GM23338 (cell line): ENCODE results near the gene TRIP10. TPM values are rescaled to one million over a fixed set of nuclear protein-coding genes. Genes with fewer than 3 reads are reported as not detected.

Experiments used
- ATAC-seq: fragments of 200-7000 bp; cut with Tn5 transposase; 3 replicates; pipeline ENCODE4 v1.9.1; 2020
- DNase-seq: peaks from one replicate; pipeline ENCODE4 v3.0.0-alpha.2; 2015; ENCODE audit warnings: low spot score
- H2AFZ ChIP-seq: fragments of 200-600 bp; sonication (generic); 2 replicates; pipeline ENCODE4 v1.8.0; 2016; ENCODE audit warnings: antibody characterized with exemption, mild to moderate bottlenecking, moderate library complexity
- H3F3A ChIP-seq: fragments of 200-600 bp; sonication (generic); replicated peaks from 2 replicates; pipeline ENCODE4 v1.8.0; 2017; ENCODE audit warnings: antibody characterized with exemption, mixed run types, low read depth
- H3K27ac ChIP-seq: fragments of 200-600 bp; sonication (generic); 2 replicates; pipeline ENCODE4 v1.6.1; 2016; ENCODE audit warnings: low read depth
- H3K27me3 ChIP-seq: fragments of 200-600 bp; sonication (generic); 2 replicates; pipeline ENCODE4 v1.8.0; 2016; ENCODE audit warnings: mild to moderate bottlenecking, mixed run types, moderate library complexity; ENCODE audit not compliant: insufficient read depth
- H3K36me3 ChIP-seq: fragments of 200-600 bp; sonication (generic); 2 replicates; pipeline ENCODE4 v1.8.0; 2016; ENCODE audit warnings: mild to moderate bottlenecking; ENCODE audit not compliant: insufficient read depth
- H3K4me1 ChIP-seq: fragments of 200-600 bp; sonication (generic); 2 replicates; pipeline ENCODE4 v1.8.0; 2016; ENCODE audit warnings: mild to moderate bottlenecking, moderate library complexity; ENCODE audit not compliant: insufficient read depth
- H3K4me2 ChIP-seq: fragments of 200-600 bp; sonication (generic); 2 replicates; pipeline ENCODE4 v1.7.1; 2017; ENCODE audit warnings: mixed run types
- H3K4me3 ChIP-seq: fragments of 200-600 bp; sonication (generic); 2 replicates; pipeline ENCODE4 v1.6.1; 2016; ENCODE audit warnings: mixed run types
- H3K79me2 ChIP-seq: fragments of 200-600 bp; sonication (generic); replicated peaks from 2 replicates; pipeline ENCODE4 v1.8.0; 2017; ENCODE audit warnings: mild to moderate bottlenecking; ENCODE audit not compliant: insufficient read depth
- H3K9me2 ChIP-seq: fragments of 200-600 bp; sonication (generic); 2 replicates; pipeline ENCODE4 v1.8.0; 2017; ENCODE audit not compliant: insufficient read depth
- H4K20me1 ChIP-seq: fragments of 200-600 bp; sonication (generic); replicated peaks from 2 replicates; pipeline ENCODE4 v1.8.0; 2017; ENCODE audit warnings: mild to moderate bottlenecking; ENCODE audit not compliant: insufficient read depth
- H3K27ac Mint-ChIP-seq: 2 replicates; pipeline ENCODE4 v1.8.0; 2020; ENCODE audit warnings: inconsistent platforms, mild to moderate bottlenecking, moderate library complexity, mixed read lengths
- H3K27me3 Mint-ChIP-seq: 3 replicates; pipeline ENCODE4 v1.8.0; 2022; ENCODE audit warnings: low read depth, mild to moderate bottlenecking, moderate library complexity, mixed read lengths, inconsistent platforms; ENCODE audit not compliant: insufficient read depth, poor library complexity
- H3K36me3 Mint-ChIP-seq: 3 replicates; pipeline ENCODE4 v1.8.0; 2021; ENCODE audit warnings: low read depth, mild to moderate bottlenecking, inconsistent platforms, moderate library complexity, mixed read lengths
- H3K4me1 Mint-ChIP-seq: 3 replicates; pipeline ENCODE4 v1.8.0; 2020; ENCODE audit warnings: mild to moderate bottlenecking, inconsistent platforms, mixed read lengths
- H3K4me3 Mint-ChIP-seq: 3 replicates; pipeline ENCODE4 v1.8.0; 2021; ENCODE audit warnings: moderate library complexity, mild to moderate bottlenecking, inconsistent platforms, mixed read lengths
- H3K9me3 Mint-ChIP-seq: 3 replicates; pipeline ENCODE4 v1.8.0; 2020; ENCODE audit warnings: moderate library complexity, mild to moderate bottlenecking, inconsistent platforms, mixed read lengths
- CREB1 ChIP-seq: fragments of 250-450 bp; sonication (Bioruptor Pico); IDR thresholded peaks from 2 replicates; pipeline ENCODE4 v1.5.0; 2020; ENCODE audit warnings: low read depth, mild to moderate bottlenecking, moderate library complexity
- EZH2 ChIP-seq: fragments of 200-600 bp; sonication (generic); IDR thresholded peaks from one replicate; pipeline ENCODE4 v1.8.0; 2017; ENCODE audit warnings: antibody characterized with exemption, mild to moderate bottlenecking, low read depth; ENCODE audit not compliant: unreplicated experiment
- EZH2phosphoT487 ChIP-seq: fragments of 200-600 bp; sonication (generic); IDR thresholded peaks from one replicate; pipeline ENCODE4 v1.8.1; 2018; ENCODE audit warnings: antibody characterized with exemption; ENCODE audit not compliant: unreplicated experiment
- JUNB ChIP-seq: IDR thresholded peaks from one replicate; pipeline ENCODE4 v1.6.1; 2016; ENCODE audit warnings: antibody characterized with exemption; ENCODE audit not compliant: unreplicated experiment
- NANOG ChIP-seq: IDR thresholded peaks from 2 replicates; pipeline ENCODE4 v1.6.1; 2016; ENCODE audit warnings: antibody characterized with exemption, borderline replicate concordance
- POLR2AphosphoS5 ChIP-seq: IDR thresholded peaks from 2 replicates; pipeline ENCODE4 v1.6.1; 2016; ENCODE audit warnings: antibody characterized with exemption, low read depth
- STAT1 ChIP-seq: IDR thresholded peaks from one replicate; pipeline ENCODE4 v1.6.1; 2016; ENCODE audit warnings: antibody characterized with exemption; ENCODE audit not compliant: unreplicated experiment
- ZNF114 ChIP-seq: fragments of 250-450 bp; sonication (Bioruptor Pico); IDR thresholded peaks from 2 replicates; pipeline ENCODE4 v1.5.0; 2020; ENCODE audit warnings: mild to moderate bottlenecking, moderate library complexity
- ZNF331 ChIP-seq: fragments of 250-450 bp; sonication (Bioruptor Pico); IDR thresholded peaks from 2 replicates; pipeline ENCODE4 v1.5.0; 2020; ENCODE audit warnings: low read depth, mild to moderate bottlenecking, moderate library complexity
- polyA plus RNA-seq: library from polyadenylated mRNA; unstranded; fragments of >200 nt; fragmentation: Nextera tagmentation; extraction: Ambion mirVana; gene quantifications from 2 replicates; pipeline ENCODE4 v1.2.1, GENCODE V29; 2016
- total RNA-seq: library from RNA; depleted of rRNA; stranded (reverse); fragments of >200 nt; shearing (Covaris generic); gene quantifications from 2 replicates; pipeline ENCODE4 v1.2.3, GENCODE V29; 2014
- TF ChIP-seq, protein P1 (sequence below), 2 experiments: fragments of 200-600 bp in 1 of 2; sonication (generic) in 1 of 2; conservative IDR thresholded peaks; 2 replicates each; pipeline versions ENCODE4 v1.5.1 to v1.6.1; 2016 to 2017; ENCODE audit warnings: antibody characterized with exemption in 2 of 2, low read depth in 2 of 2, mild to moderate bottlenecking in 2 of 2, moderate library complexity in 1 of 2
- TF ChIP-seq, protein P2 (sequence below): IDR thresholded peaks from 2 replicates; pipeline ENCODE4 v1.6.1; 2016; ENCODE audit warnings: antibody characterized with exemption
- TF ChIP-seq, protein P3 (sequence below): IDR thresholded peaks from one replicate; pipeline ENCODE4 v1.6.1; 2018; ENCODE audit warnings: antibody characterized with exemption; ENCODE audit not compliant: unreplicated experiment

The TRIP10 gene
- total and polyA plus RNA-seq, 2 experiments from 2014 or later: 56.8 to 68.5 TPM

DNA sequence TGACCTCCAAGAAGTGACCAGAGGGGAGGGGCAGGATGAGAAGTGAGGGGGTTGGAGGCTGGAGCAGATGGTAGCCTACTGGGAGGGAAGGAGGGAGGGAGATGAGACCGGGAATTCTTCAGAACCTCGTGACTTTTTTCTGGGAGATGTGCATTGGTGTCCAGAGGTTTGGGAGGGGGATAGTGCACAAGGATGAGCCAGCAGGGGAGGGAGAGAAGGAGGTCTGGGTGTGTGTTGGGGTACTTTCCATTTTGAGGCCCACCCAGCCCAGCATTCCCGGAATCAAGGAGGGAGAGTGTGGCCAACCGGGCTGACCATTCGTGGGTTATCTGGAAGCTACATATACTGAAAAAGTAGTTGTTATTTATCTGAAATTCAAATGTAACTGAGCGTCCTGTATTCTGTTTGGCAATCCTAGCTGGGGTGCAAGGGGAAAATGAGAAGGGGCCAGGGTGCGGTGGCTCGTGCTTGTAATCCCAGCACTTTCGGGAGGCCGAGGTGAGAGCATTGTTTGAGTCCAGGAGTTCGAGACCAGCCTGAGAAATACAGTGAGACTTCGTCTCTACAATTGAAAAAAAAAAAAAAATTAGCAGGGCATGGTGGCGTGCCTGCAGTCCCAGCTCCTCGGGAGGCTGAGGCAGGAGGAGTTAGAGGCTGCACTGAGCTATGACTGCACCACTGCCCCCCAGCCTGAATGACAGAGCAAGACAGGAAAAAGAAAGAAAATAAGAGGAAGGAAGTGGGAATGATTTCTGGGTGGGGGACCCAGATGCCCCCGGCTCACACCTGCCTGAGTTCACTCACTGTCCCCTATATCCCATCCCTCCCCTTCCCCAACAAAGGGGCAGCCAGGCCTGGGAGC is 14.6 kb upstream of the TRIP10 start (continued):
- TF ChIP-seq STAT1: no peak
- TF ChIP-seq JUNB: no peak
- TF ChIP-seq, protein P1, sequence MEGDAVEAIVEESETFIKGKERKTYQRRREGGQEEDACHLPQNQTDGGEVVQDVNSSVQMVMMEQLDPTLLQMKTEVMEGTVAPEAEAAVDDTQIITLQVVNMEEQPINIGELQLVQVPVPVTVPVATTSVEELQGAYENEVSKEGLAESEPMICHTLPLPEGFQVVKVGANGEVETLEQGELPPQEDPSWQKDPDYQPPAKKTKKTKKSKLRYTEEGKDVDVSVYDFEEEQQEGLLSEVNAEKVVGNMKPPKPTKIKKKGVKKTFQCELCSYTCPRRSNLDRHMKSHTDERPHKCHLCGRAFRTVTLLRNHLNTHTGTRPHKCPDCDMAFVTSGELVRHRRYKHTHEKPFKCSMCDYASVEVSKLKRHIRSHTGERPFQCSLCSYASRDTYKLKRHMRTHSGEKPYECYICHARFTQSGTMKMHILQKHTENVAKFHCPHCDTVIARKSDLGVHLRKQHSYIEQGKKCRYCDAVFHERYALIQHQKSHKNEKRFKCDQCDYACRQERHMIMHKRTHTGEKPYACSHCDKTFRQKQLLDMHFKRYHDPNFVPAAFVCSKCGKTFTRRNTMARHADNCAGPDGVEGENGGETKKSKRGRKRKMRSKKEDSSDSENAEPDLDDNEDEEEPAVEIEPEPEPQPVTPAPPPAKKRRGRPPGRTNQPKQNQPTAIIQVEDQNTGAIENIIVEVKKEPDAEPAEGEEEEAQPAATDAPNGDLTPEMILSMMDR (conservative IDR thresholded peaks at IDR 0.05; ENCODE audit: low read depth in 2 of 2): no peak

DNA sequence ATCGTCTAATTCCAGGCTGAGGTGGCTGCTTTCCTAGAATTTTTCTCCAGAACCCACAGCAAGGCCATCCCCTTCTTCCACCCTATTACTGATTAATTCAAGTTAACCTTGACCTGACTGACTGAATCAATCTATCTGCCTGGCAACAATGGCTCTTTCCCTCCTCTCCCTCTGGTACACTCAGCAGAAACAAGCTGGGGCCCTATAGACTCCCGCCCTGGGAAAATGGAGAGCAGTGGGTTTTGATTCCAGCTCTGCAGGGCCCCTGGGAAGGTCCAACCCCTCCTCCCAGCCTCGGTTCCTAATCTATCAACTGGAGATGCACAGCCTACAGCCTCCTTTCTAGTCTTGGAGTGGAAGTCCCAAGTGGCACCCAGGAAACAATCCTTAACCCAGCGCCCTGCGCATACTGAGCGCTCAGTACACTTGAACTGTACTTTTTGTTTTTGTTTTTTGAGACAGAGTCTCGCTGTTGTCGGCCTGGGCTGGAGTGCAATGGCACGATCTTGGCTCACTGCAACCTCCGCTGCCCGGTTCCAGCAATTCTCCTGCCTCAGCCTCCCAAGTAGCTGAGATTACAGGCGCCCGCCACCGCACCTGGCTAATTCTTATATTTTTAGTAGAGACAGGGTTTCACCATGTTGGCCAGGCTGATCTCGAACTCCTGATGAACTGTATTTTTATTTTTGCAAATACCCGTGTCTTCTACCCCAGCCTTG is 13.8 kb upstream of the TRIP10 start:
- DNase-seq (no peak), ATAC-seq (no peak)
- TF ChIP-seq CREB1 (CRISPR knock-in tag): no peak
- Histone ChIP-seq H3K79me2 (no peaks in the 10 kb centered on the region), H3K9me2 (no peaks in the 10 kb centered on the region), H2AFZ (no peak overlapping the region), H3K4me2 (no peak overlapping the region), H3K27me3 (no peaks in the 10 kb centered on the region), H3K4me3 (no peak overlapping the region), H3K27ac (no peak overlapping the region), H3K4me1 (peaks cover 18% of the 10 kb centered on the region), H3F3A (no peaks in the 10 kb centered on the region), H3K36me3 (no peaks in the 10 kb centered on the region), H4K20me1 (0 out of 2 replicates have a peak, but pooled peaks cover 2% of the 10 kb centered on the region)
- Mint-ChIP-seq H3K4me1 (peaks cover 6% of the 10 kb centered on the region), H3K27ac (no peak overlapping the region), H3K36me3 (no peaks in the 10 kb centered on the region; the same call in 2 of the 3 replicates), H3K27me3 (peaks cover 7% of the 10 kb centered on the region), H3K9me3 (peaks cover 5% of the 10 kb centered on the region), H3K4me3 (no peak overlapping the region)

DNA sequence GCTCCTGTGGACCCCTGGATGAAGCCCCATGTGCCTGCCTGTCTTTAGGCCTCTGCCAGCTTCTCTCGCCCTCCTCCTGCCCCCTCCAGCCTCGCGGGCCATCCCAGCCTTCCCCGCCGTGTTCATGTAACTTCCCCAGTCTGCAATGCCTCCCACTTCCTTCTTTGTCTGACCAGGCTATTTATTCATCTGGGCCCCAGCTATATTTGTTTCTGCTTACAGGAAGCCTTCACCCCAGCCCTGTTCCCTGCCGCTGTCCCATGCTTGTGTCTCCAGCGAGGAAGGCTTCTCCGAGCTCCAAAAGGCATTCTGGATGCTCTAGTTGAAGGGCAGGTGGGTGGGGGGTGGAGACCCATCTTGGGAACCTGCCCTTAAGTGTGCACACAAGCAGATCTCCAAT is 11.1 kb upstream of the TRIP10 start:
- H3K27me3 Mint-ChIP-seq: peaks cover 5% of the 10 kb centered on the region
- H3K4me3 Mint-ChIP-seq: no peak overlapping the region
- Histone ChIP-seq H3K79me2 (no peaks in the 10 kb centered on the region), H3K9me2 (no peaks in the 10 kb centered on the region), H3F3A (no peaks in the 10 kb centered on the region), H3K27me3 (no peaks in the 10 kb centered on the region), H3K4me1 (peaks cover 15% of the 10 kb centered on the region), H4K20me1 (0 out of 2 replicates have a peak, but pooled peaks cover 2% of the 10 kb centered on the region), H3K36me3 (no peaks in the 10 kb centered on the region), H3K27ac (no peak overlapping the region), H3K4me3 (no peak overlapping the region), H2AFZ (no peak overlapping the region), H3K4me2 (no peak overlapping the region)
- H3K36me3 Mint-ChIP-seq: peaks cover 8% of the 10 kb centered on the region; the same call in 2 of the 3 replicates
- ATAC-seq (no peak), DNase-seq (no peak)
- H3K27ac Mint-ChIP-seq: peak overlapping the region; percentile 79; the same call in 1 of the 2 replicates
- H3K4me1 Mint-ChIP-seq: peaks cover 2% of the 10 kb centered on the region
- H3K9me3 Mint-ChIP-seq: peaks cover 5% of the 10 kb centered on the region; the same call in 2 of the 3 replicates
- TF ChIP-seq POLR2AphosphoS5 (no peak), CREB1 (CRISPR knock-in tag) (no peak), NANOG (no peak), EZH2phosphoT487 (no peak), EZH2 (no peak), ZNF331 (CRISPR knock-in tag) (no peak), ZNF114 (CRISPR knock-in tag) (no peak), STAT1 (no peak)
- TF ChIP-seq, protein P2, sequence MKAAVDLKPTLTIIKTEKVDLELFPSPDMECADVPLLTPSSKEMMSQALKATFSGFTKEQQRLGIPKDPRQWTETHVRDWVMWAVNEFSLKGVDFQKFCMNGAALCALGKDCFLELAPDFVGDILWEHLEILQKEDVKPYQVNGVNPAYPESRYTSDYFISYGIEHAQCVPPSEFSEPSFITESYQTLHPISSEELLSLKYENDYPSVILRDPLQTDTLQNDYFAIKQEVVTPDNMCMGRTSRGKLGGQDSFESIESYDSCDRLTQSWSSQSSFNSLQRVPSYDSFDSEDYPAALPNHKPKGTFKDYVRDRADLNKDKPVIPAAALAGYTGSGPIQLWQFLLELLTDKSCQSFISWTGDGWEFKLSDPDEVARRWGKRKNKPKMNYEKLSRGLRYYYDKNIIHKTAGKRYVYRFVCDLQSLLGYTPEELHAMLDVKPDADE: no peak
- TF ChIP-seq, protein P1 (conservative IDR thresholded peaks at IDR 0.05; ENCODE audit: low read depth in 2 of 2): no peak
- TF ChIP-seq, protein P3, sequence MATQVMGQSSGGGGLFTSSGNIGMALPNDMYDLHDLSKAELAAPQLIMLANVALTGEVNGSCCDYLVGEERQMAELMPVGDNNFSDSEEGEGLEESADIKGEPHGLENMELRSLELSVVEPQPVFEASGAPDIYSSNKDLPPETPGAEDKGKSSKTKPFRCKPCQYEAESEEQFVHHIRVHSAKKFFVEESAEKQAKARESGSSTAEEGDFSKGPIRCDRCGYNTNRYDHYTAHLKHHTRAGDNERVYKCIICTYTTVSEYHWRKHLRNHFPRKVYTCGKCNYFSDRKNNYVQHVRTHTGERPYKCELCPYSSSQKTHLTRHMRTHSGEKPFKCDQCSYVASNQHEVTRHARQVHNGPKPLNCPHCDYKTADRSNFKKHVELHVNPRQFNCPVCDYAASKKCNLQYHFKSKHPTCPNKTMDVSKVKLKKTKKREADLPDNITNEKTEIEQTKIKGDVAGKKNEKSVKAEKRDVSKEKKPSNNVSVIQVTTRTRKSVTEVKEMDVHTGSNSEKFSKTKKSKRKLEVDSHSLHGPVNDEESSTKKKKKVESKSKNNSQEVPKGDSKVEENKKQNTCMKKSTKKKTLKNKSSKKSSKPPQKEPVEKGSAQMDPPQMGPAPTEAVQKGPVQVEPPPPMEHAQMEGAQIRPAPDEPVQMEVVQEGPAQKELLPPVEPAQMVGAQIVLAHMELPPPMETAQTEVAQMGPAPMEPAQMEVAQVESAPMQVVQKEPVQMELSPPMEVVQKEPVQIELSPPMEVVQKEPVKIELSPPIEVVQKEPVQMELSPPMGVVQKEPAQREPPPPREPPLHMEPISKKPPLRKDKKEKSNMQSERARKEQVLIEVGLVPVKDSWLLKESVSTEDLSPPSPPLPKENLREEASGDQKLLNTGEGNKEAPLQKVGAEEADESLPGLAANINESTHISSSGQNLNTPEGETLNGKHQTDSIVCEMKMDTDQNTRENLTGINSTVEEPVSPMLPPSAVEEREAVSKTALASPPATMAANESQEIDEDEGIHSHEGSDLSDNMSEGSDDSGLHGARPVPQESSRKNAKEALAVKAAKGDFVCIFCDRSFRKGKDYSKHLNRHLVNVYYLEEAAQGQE: no peak
